Uterus (tissue), 2 donors: ENCODE measurements around the gene GPER1.

Experiments
- POLR2A ChIP-seq, 2 donors: fragments of 450-650 bp; IDR thresholded peaks; one replicate each; pipeline ENCODE4 v1.6.1; 2016; ENCODE audit warnings: antibody characterized with exemption in 2 of 2, mild to moderate bottlenecking in 1 of 2, moderate library complexity in 1 of 2
- TF ChIP-seq, protein P1 (sequence below), 4 experiments: fragments of 200-600 bp in 2 of 4; fragments of 450-650 bp in 2 of 4; sonication (generic) in 2 of 4; IDR thresholded peaks; one replicate each; pipeline ENCODE4 v1.5.1; 2016 to 2019; ENCODE audit warnings: antibody characterized with exemption in 4 of 4, mild to moderate bottlenecking in 2 of 4, moderate library complexity in 1 of 4

DNA sequence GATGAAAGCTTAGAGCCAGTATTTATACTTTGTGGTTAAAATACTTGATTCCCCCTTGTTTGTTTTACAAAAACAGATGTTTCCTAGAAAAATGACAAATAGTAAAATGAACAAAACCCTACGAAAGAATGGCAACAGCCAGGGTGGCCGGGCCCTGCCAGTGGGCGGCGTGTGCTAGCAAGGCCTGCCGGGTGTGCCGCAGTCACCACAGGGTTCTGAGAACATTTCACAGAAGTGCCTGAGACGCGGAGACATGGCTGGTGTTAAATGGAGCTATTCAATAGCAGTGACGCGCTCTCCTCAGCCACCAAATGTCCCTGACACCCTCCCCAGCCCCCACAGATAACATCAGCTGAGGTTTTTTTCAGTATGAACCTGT is 29.1 kb upstream of the GPER1 start:
- TF ChIP-seq POLR2A (IDR thresholded peaks at IDR 0.05), result no peak
- TF ChIP-seq, protein P1, sequence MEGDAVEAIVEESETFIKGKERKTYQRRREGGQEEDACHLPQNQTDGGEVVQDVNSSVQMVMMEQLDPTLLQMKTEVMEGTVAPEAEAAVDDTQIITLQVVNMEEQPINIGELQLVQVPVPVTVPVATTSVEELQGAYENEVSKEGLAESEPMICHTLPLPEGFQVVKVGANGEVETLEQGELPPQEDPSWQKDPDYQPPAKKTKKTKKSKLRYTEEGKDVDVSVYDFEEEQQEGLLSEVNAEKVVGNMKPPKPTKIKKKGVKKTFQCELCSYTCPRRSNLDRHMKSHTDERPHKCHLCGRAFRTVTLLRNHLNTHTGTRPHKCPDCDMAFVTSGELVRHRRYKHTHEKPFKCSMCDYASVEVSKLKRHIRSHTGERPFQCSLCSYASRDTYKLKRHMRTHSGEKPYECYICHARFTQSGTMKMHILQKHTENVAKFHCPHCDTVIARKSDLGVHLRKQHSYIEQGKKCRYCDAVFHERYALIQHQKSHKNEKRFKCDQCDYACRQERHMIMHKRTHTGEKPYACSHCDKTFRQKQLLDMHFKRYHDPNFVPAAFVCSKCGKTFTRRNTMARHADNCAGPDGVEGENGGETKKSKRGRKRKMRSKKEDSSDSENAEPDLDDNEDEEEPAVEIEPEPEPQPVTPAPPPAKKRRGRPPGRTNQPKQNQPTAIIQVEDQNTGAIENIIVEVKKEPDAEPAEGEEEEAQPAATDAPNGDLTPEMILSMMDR (IDR thresholded peaks at IDR 0.05), result no peak
